Gastroesophageal sphincter (tissue), 3 donors: ENCODE measurements around the gene THBS1.

Experiments
- POLR2A ChIP-seq, 2 donors: fragments of 450-650 bp; IDR thresholded peaks; one replicate each; pipeline ENCODE4 v1.6.1; 2017; ENCODE audit warnings: antibody characterized with exemption in 2 of 2, mild to moderate bottlenecking in 2 of 2, moderate library complexity in 1 of 2
- TF ChIP-seq, protein P1 (sequence below), 4 experiments: fragments of 200-600 bp in 2 of 4; fragments of 450-650 bp in 2 of 4; sonication (generic) in 1 of 4; IDR thresholded peaks; one replicate each; pipeline ENCODE4 v1.5.1; 2017 to 2019; ENCODE audit warnings: antibody characterized with exemption in 4 of 4, mild to moderate bottlenecking in 2 of 4, moderate library complexity in 2 of 4

DNA sequence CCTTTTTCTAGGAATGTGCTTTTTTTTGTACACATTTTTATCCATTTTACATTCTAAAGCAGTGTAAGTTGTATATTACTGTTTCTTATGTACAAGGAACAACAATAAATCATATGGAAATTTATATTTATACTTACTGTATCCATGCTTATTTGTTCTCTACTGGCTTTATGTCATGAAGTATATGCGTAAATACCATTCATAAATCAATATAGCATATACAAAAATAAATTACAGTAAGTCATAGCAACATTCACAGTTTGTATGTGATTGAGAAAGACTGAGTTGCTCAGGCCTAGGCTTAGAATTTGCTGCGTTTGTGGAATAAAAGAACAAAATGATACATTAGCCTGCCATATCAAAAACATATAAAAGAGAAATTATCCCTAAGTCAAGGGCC, 16.5 kb downstream of the THBS1 start:
- TF ChIP-seq, protein P1, sequence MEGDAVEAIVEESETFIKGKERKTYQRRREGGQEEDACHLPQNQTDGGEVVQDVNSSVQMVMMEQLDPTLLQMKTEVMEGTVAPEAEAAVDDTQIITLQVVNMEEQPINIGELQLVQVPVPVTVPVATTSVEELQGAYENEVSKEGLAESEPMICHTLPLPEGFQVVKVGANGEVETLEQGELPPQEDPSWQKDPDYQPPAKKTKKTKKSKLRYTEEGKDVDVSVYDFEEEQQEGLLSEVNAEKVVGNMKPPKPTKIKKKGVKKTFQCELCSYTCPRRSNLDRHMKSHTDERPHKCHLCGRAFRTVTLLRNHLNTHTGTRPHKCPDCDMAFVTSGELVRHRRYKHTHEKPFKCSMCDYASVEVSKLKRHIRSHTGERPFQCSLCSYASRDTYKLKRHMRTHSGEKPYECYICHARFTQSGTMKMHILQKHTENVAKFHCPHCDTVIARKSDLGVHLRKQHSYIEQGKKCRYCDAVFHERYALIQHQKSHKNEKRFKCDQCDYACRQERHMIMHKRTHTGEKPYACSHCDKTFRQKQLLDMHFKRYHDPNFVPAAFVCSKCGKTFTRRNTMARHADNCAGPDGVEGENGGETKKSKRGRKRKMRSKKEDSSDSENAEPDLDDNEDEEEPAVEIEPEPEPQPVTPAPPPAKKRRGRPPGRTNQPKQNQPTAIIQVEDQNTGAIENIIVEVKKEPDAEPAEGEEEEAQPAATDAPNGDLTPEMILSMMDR (IDR thresholded peaks at IDR 0.05), result no peak
- TF ChIP-seq POLR2A (IDR thresholded peaks at IDR 0.05), result no peak
